Osteoblast (primary cell): ENCODE measurements around the gene CFAP97D1. TPM values are rescaled to one million over a fixed set of nuclear protein-coding genes. Genes with fewer than 3 reads are reported as not detected.

Experiments
- DNase-seq: peaks from one replicate; pipeline ENCODE4 v3.0.0; 2011; ENCODE audit warnings: low spot score, mixed read lengths; ENCODE audit not compliant: insufficient read length; ENCODE audit errors: missing footprints
- H2AFZ ChIP-seq: 2 replicates; pipeline ENCODE4 v1.6.0; 2011; ENCODE audit warnings: mild to moderate bottlenecking, low read length
- H3K27ac ChIP-seq: 2 replicates; pipeline ENCODE4 v1.5.1; 2011; ENCODE audit warnings: mild to moderate bottlenecking, low read depth, low read length, moderate library complexity
- H3K27me3 ChIP-seq: 2 replicates; pipeline ENCODE4 v1.6.0; 2012; ENCODE audit warnings: mild to moderate bottlenecking, control low read depth, inconsistent platforms, low read length, moderate library complexity; ENCODE audit not compliant: insufficient read depth
- H3K36me3 ChIP-seq: 2 replicates; pipeline ENCODE4 v1.5.1; 2011; ENCODE audit warnings: mild to moderate bottlenecking, low read length, control low read depth, moderate library complexity; ENCODE audit not compliant: insufficient read depth
- H3K4me1 ChIP-seq: 2 replicates; pipeline ENCODE4 v1.5.1; 2011; ENCODE audit warnings: mild to moderate bottlenecking, low read length, control low read depth, moderate library complexity; ENCODE audit not compliant: insufficient read depth
- H3K4me2 ChIP-seq: 2 replicates; pipeline ENCODE4 v1.6.0; 2011; ENCODE audit warnings: mild to moderate bottlenecking, low read length; ENCODE audit not compliant: insufficient read depth
- H3K4me3 ChIP-seq: fragments of 200-600 bp; sonication (generic); 3 replicates; pipeline ENCODE4 v1.5.1; 2012; ENCODE audit warnings: mild to moderate bottlenecking, low read length, inconsistent platforms; ENCODE audit not compliant: insufficient read depth
- H3K79me2 ChIP-seq: 2 replicates; pipeline ENCODE4 v1.6.0; 2012; ENCODE audit warnings: mild to moderate bottlenecking, low read length, control low read depth, inconsistent platforms; ENCODE audit not compliant: insufficient read depth
- H3K9me3 ChIP-seq: 2 replicates; pipeline ENCODE4 v1.5.1; 2011; ENCODE audit warnings: low read depth, low read length, control low read depth
- H4K20me1 ChIP-seq: 2 replicates; pipeline ENCODE4 v1.6.0; 2012; ENCODE audit warnings: mild to moderate bottlenecking, low read length, control low read depth; ENCODE audit not compliant: insufficient read depth
- total RNA-seq: library from RNA; depleted of rRNA; stranded (reverse); fragments of >200 nt; gene quantifications from 2 replicates; pipeline ENCODE4 v1.2.3, GENCODE V29; 2012
- TF ChIP-seq, protein P1 (sequence below): IDR thresholded peaks from 2 replicates; pipeline ENCODE4 v1.5.1; 2011; ENCODE audit warnings: mild to moderate bottlenecking, low read depth, low read length, moderate library complexity; ENCODE audit errors: extremely low read depth

The CFAP97D1 gene
- total RNA-seq, 1 donor = not detected

- no peaks in the 10 kb centered on the region for H3K9me3 ChIP-seq
- H3K27ac ChIP-seq = no peak overlapping the region
- peaks cover 67% of the 10 kb centered on the region for H3K4me1 ChIP-seq
- H4K20me1 ChIP-seq = no peaks in the 10 kb centered on the region
- TF ChIP-seq, protein P1, sequence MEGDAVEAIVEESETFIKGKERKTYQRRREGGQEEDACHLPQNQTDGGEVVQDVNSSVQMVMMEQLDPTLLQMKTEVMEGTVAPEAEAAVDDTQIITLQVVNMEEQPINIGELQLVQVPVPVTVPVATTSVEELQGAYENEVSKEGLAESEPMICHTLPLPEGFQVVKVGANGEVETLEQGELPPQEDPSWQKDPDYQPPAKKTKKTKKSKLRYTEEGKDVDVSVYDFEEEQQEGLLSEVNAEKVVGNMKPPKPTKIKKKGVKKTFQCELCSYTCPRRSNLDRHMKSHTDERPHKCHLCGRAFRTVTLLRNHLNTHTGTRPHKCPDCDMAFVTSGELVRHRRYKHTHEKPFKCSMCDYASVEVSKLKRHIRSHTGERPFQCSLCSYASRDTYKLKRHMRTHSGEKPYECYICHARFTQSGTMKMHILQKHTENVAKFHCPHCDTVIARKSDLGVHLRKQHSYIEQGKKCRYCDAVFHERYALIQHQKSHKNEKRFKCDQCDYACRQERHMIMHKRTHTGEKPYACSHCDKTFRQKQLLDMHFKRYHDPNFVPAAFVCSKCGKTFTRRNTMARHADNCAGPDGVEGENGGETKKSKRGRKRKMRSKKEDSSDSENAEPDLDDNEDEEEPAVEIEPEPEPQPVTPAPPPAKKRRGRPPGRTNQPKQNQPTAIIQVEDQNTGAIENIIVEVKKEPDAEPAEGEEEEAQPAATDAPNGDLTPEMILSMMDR = no peak
- no peaks in the 10 kb centered on the region for H3K36me3 ChIP-seq
- H3K4me3 ChIP-seq = no peak overlapping the region
- H3K4me2 ChIP-seq = no peak overlapping the region
- no peak overlapping the region for H2AFZ ChIP-seq
- no peak for DNase-seq
- H3K27me3 ChIP-seq = no peaks in the 10 kb centered on the region
- no peaks in the 10 kb centered on the region for H3K79me2 ChIP-seq
Observed at GRCh38 chr17:43736389-43736788, 43.8 kb upstream of the CFAP97D1 start.

DNA sequence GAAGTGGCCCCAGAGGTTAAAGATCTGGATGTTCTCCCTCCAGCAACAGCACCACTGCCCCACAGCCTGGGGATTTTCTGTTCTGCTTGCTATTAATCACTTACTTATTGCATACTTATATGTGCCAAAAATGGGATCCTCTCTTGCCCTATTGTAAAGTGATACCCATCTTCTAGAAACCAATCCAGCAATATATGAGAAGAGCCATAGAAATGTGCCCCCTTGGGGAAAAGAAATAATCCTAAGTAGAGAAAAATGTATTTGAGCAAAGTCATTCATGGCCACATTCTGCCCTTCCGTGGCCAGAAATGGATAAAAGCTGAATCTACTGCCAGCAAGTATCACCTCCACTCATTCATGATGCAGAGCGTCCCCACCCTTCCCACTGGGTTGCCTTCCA is 42.5 kb upstream of the CFAP97D1 start:
- TF ChIP-seq, protein P1 = no peak
- no peak overlapping the region for H3K4me3 ChIP-seq
- no peak for DNase-seq
- no peaks in the 10 kb centered on the region for H3K79me2 ChIP-seq
- no peak overlapping the region for H3K4me2 ChIP-seq
- H3K27ac ChIP-seq = no peak overlapping the region
- peaks cover 61% of the 10 kb centered on the region for H3K4me1 ChIP-seq
- H2AFZ ChIP-seq = no peak overlapping the region
- no peaks in the 10 kb centered on the region for H4K20me1 ChIP-seq
- no peaks in the 10 kb centered on the region for H3K9me3 ChIP-seq
- no peaks in the 10 kb centered on the region for H3K27me3 ChIP-seq
- no peaks in the 10 kb centered on the region for H3K36me3 ChIP-seq

DNA sequence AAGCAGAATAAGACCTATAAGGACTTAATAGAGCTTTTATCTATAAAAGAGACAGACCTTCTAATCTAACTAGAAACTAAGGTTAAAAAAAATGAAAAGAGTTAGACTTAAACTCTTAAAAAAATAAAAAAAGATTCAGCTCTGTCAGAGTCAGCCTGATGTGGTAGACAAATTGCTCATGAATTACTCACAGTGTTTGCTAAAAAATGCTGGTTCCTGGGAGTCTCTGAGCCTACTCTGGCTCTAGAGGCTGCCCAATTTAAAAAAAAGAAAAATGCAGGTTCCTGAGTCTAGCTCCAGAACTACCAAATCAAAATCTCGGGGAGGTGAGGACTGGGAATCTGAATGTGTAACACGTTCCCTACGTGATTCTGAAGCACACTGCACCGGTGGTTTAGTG is 39.7 kb upstream of the CFAP97D1 start:
- Histone ChIP-seq H3K9me3 (no peaks in the 10 kb centered on the region), H3K36me3 (no peaks in the 10 kb centered on the region), H4K20me1 (no peaks in the 10 kb centered on the region), H3K79me2 (no peaks in the 10 kb centered on the region), H3K27me3 (no peaks in the 10 kb centered on the region), H3K27ac (peak overlapping the region; percentile 56), H3K4me2 (peak overlapping the region; percentile 8), H3K4me1 (peaks cover 34% of the 10 kb centered on the region), H2AFZ (peak overlapping the region; percentile 61), H3K4me3 (no peak overlapping the region)
- peak; percentile 88 for DNase-seq
- TF ChIP-seq, protein P1 = no peak

DNA sequence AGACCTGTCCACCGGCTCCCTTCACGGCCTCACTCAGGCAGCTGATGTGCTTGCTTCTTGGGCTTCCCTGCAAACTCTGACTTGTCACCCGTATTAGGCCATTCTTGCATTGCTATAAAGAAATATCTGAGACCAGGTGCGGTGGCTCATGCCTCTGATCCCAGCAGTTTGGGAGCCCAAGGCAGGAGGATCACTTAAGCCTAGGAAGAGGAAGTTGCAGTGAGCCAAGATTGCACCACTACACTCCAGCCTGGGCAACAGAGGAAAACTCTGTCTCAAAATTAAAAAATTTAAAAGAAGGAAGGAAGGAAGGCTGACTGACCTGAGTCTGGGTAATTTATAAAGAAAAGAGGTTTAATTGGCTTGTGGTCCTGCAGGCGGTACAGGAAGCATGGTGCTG is 38.6 kb upstream of the CFAP97D1 start:
- Histone ChIP-seq H3K27ac (no peak overlapping the region), H2AFZ (no peak overlapping the region), H3K27me3 (no peaks in the 10 kb centered on the region), H3K79me2 (no peaks in the 10 kb centered on the region), H3K9me3 (no peaks in the 10 kb centered on the region), H3K4me2 (no peak overlapping the region), H3K4me3 (no peak overlapping the region), H3K36me3 (no peaks in the 10 kb centered on the region), H3K4me1 (peaks cover 30% of the 10 kb centered on the region), H4K20me1 (no peaks in the 10 kb centered on the region)
- DNase-seq = no peak
- TF ChIP-seq, protein P1 = no peak
